ENCODE results near the gene SRP14. TPM values are rescaled to one million over a fixed set of nuclear protein-coding genes. Genes with fewer than 3 reads are reported as not detected.

The SRP14 gene
- total RNA-seq, 4 donors from 2014 or later = 105 to 163 (median 146) TPM

- H3K36me3 ChIP-seq = peaks cover 0 to 84% (median 0%) of the 10 kb centered on the region in 3 donors
- no peak for TF ChIP-seq POLR2A (IDR thresholded peaks at IDR 0.05)
- TF ChIP-seq, protein P1, sequence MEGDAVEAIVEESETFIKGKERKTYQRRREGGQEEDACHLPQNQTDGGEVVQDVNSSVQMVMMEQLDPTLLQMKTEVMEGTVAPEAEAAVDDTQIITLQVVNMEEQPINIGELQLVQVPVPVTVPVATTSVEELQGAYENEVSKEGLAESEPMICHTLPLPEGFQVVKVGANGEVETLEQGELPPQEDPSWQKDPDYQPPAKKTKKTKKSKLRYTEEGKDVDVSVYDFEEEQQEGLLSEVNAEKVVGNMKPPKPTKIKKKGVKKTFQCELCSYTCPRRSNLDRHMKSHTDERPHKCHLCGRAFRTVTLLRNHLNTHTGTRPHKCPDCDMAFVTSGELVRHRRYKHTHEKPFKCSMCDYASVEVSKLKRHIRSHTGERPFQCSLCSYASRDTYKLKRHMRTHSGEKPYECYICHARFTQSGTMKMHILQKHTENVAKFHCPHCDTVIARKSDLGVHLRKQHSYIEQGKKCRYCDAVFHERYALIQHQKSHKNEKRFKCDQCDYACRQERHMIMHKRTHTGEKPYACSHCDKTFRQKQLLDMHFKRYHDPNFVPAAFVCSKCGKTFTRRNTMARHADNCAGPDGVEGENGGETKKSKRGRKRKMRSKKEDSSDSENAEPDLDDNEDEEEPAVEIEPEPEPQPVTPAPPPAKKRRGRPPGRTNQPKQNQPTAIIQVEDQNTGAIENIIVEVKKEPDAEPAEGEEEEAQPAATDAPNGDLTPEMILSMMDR (IDR thresholded peaks at IDR 0.05) = no peak
- DNase-seq = no peak
- H3K27me3 ChIP-seq = no peaks in the 10 kb centered on the region
- no peaks in the 10 kb centered on the region for H3K4me1 ChIP-seq
- no peak overlapping the region for H3K4me3 ChIP-seq
- no peak overlapping the region for H3K27ac ChIP-seq
- no peaks in the 10 kb centered on the region for H3K9me3 ChIP-seq
Observed at GRCh38 chr15:40031300-40031699, 7.7 kb downstream of the SRP14 start.

DNA sequence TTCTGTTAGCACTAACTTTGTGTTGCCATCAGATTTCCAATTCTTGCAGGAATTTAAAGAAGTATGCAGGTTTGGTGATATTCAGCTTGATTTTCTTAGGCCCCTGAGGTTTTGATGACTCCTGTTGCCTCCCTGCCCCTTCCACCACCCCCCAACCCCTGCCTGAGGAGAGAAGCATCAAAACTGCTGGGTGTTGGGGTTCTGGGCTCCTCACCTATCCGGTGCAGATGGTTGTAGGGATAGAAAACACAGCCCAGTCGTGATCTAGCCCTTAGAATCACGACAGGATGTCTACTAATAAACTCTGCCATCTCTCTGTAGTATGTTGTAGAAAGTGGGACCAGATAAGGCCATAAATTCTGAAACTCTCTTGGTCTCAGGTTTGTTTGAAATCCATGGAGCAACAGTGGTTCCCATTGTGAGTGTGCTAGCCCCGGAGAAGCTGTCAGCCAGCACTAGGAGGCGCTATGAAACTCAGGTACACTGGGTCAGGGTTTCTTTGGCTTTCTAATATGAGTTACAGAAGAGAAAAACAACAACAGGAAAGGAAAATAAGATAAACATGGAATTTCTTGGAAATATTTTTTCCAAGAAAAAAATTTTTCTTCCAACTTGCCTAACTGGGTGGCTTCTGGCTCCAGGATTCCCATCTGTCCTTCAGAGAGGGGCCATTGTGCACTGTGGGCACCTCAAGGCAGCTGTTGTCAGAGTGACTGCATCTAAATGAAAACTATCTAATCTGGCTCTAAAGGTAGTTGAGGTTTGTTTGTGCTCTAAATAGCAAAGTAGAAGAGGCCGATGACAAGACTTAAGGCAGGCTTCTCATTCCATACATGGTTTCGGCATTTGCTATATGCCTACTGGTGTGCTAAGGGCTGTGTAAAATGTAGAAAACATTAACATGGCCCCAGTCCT is 8.7 kb downstream of the SRP14 start:
- H3K4me3 ChIP-seq = no peak overlapping the region
- H3K27me3 ChIP-seq = no peaks in the 10 kb centered on the region
- H3K36me3 ChIP-seq = peaks cover 0 to 82% (median 0%) of the 10 kb centered on the region in 3 donors
- TF ChIP-seq, protein P1 (IDR thresholded peaks at IDR 0.05) = peak in 4 of 6 experiments; percentile 48 to 54 (median 50)
- no peak for TF ChIP-seq POLR2A (IDR thresholded peaks at IDR 0.05)
- H3K4me1 ChIP-seq = no peaks in the 10 kb centered on the region
- no peaks in the 10 kb centered on the region for H3K9me3 ChIP-seq
- H3K27ac ChIP-seq = no peak overlapping the region
- DNase-seq = peak in 1 of 3 donors; percentile 64

DNA sequence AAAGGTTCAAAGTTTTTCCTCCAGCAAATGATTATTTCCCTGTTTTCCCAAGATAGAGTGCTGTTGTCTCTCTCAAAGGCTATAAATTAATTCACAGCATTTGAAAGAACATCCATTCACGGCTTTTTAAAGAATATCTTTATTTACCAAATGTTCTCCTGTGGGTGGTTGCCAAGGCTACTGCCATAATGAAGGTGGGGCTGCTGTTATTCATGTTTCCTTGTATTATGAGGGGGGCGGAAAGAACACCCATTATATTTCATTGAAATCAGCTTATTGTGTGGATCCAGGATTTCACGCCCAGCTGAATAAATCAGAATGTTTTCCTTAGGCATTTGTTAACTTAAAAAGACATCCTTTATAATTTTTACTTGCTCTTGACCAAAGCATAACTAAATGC is 10.1 kb downstream of the SRP14 start:
- H3K4me1 ChIP-seq = no peaks in the 10 kb centered on the region
- H3K27ac ChIP-seq = peak overlapping the region in 1 of 4 donors; percentile 8
- peaks cover 0 to 72% (median 0%) of the 10 kb centered on the region in 3 donors for H3K36me3 ChIP-seq
- no peak overlapping the region for H3K4me3 ChIP-seq
- TF ChIP-seq POLR2A (IDR thresholded peaks at IDR 0.05) = no peak
- TF ChIP-seq, protein P1 (IDR thresholded peaks at IDR 0.05) = no peak
- DNase-seq = no peak
- H3K27me3 ChIP-seq = no peaks in the 10 kb centered on the region
- H3K9me3 ChIP-seq = no peaks in the 10 kb centered on the region

DNA sequence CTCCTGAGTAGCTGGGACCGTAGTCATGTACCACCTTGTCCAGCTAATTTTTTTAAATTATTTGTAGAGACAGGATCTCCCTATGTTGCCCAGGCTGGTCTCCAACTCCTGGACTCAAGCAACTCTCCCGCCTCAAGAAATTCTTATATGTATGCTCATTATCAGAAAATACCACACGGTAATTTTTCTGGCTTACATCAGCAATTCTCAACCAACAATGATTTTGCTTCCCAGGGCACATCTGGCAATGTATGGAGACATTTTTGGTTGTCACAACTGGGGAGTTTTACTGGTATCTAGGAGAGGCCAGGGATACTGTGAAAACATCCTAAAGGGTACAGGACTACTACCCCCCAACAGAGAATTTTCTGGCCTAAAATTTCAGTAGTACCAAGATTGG is 10.8 kb downstream of the SRP14 start:
- DNase-seq = no peak
- TF ChIP-seq, protein P1 (IDR thresholded peaks at IDR 0.05) = no peak
- TF ChIP-seq POLR2A (IDR thresholded peaks at IDR 0.05) = no peak
- Histone ChIP-seq H3K36me3 (peaks cover 0 to 71% (median 0%) of the 10 kb centered on the region in 3 donors), H3K4me1 (no peaks in the 10 kb centered on the region), H3K9me3 (no peaks in the 10 kb centered on the region), H3K4me3 (no peak overlapping the region), H3K27ac (peak overlapping the region in 1 of 4 donors; percentile 8), H3K27me3 (no peaks in the 10 kb centered on the region)

GRCh38 chr15:40016224-40016865 is 22.6 kb downstream of the SRP14 start:
- H3K27me3 ChIP-seq = no peaks in the 10 kb centered on the region
- no peak overlapping the region for H3K4me3 ChIP-seq
- peaks cover 0 to 57% (median 0%) of the 10 kb centered on the region in 3 donors for H3K36me3 ChIP-seq
- H3K9me3 ChIP-seq = peaks cover 0 to 10% (median 0%) of the 10 kb centered on the region in 4 donors
- TF ChIP-seq, protein P1 (IDR thresholded peaks at IDR 0.05) = no peak
- TF ChIP-seq POLR2A (IDR thresholded peaks at IDR 0.05) = no peak
- H3K4me1 ChIP-seq = no peaks in the 10 kb centered on the region
- no peak overlapping the region for H3K27ac ChIP-seq
- DNase-seq = no peak
